NCI-H128 (cell line): ENCODE data around the gene NIT1.
A peak's percentile ranks its signal among the peaks of the same experiment; 100 is the strongest.

ENCODE experiments used
- DNase-seq: peaks from one replicate; lab custom pipeline; 2025; ENCODE audit not compliant: unreplicated experiment; lab: John Stamatoyannopoulos, UW

Gene NIT1

DNA sequence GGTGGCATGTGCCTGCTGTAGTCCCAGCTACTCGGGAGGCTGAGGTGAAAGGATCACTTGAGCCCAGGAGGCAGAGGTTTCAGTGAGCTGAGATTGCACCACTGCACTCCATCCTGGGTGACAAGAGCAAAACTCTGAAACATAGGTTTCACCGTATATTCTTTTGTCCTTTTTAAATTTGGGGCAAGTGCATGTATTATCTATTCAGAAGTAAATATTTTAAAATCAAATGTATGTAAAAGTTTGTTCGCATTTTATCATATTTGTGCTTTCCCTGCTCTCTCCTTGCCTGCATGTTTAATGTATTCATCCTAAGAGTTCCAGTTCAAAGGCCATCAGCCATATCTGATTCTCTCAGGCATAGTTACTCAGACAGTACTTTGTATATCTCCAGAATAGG lies 27.9 kb downstream of the NIT1 start:
- no peak for DNase-seq

DNA sequence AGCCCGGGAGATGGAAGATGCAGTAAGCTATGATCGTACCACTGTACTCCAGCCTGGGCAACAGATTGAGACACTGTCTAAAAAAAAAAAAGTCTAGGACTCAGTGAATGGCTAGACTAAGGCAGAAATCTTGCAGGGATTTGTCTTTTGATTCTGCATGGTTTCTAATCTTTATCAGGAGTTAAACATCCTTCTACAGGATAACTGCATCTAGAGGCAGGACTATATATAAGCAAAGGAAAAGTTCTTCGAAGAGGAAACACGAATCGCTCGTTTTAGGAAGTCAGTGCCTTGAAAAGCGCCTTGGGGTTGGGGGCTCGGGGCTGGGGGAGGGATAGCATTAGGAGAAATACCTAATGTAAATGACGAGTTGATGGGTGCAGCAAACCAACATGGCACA lies 35.3 kb downstream of the NIT1 start:
- DNase-seq: no peak

DNA sequence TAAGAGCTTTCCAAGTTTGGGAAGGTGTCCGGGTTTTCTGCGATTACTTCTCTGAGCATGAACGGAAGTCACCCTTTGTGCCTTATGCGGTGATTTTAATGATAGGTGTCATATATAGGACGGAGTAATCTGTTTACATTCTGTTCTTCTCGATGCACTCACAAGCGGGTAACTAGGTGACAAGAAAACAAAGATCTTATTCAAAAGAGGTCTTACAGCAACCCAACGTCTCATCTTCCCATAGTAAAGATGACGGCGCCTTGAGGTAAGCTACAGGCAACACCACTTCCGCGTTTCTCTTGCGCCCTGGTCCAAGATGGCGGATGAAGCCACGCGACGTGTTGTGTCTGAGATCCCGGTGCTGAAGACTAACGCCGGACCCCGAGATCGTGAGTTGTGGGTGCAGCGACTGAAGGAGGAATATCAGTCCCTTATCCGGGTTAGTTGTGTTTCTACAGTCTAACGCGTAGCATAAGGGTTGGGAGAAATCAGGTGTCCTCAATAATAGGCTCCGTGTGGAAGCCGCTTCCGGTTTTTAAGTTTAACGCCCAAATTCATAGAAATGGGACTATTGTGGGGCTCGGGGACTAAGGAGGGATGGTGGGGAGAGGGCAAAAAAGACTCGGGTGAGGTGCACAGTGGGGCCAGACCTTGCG lies 35.9 kb downstream of the NIT1 start, which contains the start of gene UFC1:
Gene UFC1, plus strand, starts transcription at position 297 of the 656 bp plus-strand sequence. Its CDS starts 20 bp downstream, at position 317.
- DNase-seq: peak; percentile 73

DNA sequence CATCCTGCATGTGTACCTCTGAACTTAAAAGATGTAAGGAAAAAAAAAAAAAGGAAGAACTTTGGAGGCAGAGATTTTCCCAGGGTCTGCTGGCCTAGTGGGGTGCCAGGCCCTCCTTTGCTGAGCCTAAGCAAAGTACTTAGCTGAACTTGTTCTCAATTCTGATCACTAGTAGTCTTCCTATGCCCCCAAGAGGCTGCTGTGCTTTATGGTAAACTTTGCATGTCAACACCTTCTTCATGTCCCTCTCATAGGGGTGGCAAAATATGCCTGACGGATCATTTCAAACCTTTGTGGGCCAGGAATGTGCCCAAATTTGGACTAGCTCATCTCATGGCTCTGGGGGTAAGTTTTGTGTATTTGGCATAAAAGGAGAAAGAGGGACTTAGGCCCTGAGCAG lies 40.0 kb downstream of the NIT1 start:
- DNase-seq: no peak

DNA sequence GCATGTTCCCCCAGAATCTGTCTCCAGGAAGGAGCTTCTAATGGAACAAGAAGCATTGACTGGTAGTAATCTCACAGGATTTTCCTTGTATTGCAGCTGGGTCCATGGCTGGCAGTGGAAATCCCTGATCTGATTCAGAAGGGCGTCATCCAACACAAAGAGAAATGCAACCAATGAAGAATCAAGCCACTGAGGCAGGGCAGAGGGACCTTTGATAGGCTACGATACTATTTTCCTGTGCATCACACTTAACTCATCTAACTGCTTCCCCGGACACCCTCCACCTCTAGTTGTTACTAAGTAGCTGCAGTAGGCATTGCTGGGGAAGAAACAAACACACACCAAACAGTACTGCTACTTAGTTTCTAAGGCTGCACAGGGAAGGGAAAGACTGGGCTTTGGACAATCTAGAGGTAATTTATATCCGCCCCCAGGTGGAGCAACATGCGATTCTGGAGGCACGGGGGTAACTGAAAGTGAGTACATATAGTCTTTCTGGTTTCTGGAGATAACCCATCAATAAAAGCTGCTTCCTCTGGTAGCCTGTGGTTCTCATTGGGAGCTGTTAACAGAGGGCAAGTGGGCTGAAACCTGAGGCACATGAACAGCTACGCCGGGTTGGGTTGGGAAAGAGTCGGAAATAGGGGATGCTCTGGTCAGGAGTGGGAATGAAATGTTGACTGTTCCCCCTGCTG lies 40.6 kb downstream of the NIT1 start:
- DNase-seq: no peak

DNA sequence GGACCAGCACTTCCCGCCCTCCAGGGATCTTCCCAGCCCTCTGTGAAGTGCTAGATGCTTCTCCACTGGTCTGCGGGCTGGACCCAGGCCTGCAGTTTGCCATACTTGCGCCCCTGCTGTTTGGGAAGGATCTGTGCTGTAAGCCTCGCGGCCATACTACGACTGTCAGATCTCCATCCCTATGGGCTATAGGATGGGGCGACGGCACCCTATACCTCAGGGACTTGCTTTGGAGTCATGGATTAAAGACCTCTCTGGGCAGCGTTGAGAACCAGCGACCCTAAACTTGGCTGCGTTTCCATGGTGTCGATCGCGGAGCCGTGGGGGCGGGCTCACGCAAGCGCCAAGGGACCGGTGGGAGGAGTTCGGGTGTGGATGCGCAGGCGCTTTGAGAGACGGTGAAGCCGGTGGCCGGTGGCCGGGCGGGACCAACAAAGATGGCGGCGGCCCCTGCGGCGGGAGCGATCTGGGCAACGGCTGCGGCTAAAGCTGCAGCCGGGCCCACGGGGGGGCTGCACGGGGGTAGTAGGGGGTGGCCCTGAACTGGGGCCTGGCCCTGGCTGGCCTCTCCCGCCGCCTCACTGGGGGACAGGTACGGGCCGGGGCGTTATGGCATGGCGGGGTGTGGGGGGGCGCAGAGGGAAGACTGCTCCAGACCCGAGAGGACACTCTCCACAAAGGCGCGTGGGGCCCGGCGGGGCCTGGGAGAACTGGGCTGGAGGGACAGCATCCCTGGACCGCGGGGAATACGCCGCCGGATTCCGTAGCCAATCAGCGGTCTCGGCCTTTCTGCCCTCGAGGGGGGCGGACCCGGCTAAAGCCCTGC lies 41.4 kb downstream of the NIT1 start, which contains the start of gene USP21:
Gene USP21, plus strand, starts transcription at position 414 of the 826 bp plus-strand sequence. CDS start 1,141 bp downstream, outside the sequence.
- DNase-seq: peak; percentile 91

DNA sequence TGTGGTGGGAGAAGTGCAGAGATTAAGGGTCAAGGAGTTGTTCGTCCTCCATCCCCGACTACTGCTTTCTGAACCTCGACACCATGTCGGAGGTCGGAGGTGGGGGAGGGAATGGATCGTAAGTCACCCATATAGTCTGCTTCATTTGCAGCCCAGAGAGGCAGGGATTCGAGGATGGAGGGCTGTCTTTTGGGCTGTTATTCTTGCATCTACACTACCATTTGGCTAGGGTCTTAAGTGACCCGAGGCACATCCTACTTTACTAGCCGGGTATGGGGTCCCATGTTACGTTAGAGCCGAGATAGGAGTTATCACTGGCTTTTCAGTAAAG lies 42.0 kb downstream of the NIT1 start:
- no peak for DNase-seq

DNA sequence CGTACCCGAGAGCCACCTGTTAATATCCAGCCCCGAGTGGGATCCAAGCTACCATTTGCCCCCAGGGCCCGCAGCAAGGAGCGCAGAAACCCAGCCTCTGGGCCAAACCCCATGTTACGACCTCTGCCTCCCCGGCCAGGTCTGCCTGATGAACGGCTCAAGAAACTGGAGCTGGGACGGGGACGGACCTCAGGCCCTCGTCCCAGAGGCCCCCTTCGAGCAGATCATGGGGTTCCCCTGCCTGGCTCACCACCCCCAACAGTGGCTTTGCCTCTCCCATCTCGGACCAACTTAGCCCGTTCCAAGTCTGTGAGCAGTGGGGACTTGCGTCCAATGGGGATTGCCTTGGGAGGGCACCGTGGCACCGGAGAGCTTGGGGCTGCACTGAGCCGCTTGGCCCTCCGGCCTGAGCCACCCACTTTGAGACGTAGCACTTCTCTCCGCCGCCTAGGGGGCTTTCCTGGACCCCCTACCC lies 42.8 kb downstream of the NIT1 start:
- no peak for DNase-seq

DNA sequence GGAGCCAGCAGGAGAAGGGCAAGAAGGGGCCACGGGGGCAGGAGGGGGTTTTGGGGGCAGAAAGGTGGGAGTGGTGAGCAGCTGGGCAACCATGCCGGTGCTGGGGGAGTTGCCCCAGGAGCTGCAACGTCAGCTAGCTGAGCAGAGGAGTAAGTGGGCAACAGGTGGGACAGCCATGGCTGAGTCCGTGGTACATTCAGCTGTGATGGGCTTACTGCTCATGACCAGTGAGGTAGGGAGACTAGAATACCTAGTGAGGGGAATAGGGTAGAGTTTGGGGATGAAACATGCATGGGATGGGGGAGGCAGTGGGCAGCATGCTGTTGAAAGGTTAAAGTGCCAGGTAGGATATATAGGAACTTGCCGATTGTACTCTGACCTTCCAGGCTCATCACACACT lies 43.7 kb downstream of the NIT1 start:
- DNase-seq: no peak

DNA sequence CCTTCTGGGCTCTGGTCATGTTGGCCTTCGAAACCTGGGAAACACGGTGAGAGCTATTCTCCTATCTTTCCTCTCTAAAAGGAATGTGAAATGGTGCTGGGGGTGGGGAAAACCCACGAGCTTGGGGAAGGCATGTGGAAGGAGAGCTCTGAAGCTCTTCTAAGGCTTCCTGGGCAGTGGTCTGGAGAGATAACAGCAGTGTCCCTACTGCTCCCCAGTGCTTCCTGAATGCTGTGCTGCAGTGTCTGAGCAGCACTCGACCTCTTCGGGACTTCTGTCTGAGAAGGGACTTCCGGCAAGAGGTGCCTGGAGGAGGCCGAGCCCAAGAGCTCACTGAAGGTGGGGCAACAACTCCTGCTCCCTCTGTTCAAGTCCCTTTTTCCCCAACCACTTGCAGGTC lies 44.1 kb downstream of the NIT1 start:
- no peak for DNase-seq

DNA sequence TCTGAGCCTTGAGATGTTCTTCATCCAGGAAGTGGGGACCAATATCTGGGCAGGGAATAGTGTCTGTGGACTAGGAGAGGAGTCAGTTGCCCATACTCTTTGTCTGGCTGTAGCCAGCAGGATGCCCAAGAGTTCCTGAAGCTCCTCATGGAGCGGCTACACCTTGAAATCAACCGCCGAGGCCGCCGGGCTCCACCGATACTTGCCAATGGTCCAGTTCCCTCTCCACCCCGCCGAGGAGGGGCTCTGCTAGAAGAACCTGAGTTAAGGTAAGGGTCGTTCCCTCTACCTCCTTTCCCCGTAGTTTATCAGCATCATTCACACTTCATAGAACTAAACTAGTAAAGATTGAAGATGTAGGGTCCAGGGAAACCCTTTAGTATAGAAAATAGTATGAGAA lies 44.9 kb downstream of the NIT1 start:
- DNase-seq: no peak

DNA sequence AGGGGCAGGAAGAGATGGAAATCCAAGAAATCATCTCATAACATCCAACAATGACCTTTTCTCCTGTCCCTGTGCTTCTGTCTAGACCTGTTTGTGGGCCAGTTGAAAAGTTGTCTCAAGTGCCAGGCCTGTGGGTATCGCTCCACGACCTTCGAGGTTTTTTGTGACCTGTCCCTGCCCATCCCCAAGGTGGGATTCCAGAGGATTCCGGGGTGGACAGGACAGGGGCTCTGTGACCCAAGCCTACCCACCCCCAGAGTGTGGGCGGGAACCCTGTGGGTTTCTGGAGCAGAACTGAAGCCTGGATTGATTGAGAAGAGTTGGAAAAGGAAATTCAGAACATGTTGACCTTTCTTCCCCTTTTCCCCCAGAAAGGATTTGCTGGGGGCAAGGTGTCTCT lies 45.9 kb downstream of the NIT1 start:
- DNase-seq: no peak

DNA sequence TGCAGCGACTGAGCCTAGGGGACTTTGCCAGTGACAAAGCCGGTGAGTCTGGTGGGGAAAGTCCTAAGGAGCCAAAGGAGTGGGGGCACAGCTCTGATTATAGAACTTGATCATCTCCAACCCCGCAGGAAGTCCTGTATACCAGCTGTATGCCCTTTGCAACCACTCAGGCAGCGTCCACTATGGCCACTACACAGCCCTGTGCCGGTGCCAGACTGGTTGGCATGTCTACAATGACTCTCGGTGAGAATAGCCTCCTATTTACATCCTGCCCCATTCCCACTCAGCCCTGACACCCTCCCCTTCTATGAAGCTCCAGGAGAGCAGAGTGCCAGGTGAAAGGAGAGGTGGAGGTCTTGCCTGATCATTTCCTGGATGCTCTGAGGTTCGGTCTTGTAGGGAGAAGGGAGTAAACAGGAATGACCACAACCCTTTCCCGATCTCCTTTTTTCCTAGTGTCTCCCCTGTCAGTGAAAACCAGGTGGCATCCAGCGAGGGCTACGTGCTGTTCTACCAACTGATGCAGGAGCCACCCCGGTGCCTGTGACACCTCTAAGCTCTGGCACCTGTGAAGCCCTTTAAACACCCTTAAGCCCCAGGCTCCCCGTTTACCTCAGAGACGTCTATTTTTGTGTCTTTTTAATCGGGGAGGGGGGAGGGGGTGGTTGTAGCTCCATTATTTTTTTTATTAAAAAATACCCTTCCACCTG lies 47.2 kb downstream of the NIT1 start:
- no peak for DNase-seq

DNA sequence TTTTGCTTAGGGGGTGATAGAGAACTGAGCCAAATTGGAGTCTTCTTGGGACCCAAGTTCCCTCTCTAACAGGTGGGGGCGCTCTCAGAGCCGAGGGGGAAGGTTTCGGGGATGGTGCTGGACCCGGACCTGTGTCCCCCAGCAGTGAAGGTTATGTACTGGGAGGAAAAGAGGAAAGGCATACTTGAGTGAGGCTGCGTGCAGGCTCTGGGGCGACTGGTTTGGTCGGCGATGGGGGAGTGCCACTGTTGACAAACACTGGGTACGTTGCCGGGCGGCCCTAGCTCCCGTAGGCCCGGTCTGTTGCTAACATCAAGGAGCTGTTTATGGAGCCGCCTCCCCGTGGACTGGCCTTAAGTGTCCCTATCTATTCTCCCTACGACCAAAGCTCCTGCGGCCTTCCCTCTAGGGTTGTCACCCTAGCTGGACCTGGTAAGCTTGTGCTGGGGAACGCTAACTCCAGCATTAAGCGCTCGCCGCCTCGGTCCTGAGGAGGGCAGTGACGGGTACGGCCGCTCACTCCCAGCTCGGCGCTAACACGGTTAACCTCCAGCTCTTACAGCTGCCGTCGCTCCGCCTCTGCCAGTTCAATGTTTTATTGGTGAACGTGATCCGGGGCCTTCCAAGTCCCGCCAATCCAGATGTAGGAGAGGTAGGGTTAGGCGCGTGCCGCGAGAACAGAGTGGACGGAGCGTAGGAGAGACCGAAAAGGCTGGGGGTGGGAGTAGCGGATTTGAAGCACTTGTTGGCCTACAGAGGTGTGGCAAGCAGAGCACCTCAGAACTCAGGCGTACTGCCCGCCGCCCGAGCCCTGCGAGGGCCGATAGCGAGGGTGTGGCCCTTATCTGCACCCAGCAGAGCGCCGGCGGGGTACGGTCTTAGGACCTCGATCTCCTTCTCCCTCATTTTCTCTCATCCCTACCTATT lies 48.1 kb downstream of the NIT1 start, which contains the start of gene PPOX:
Gene PPOX, plus strand, starts transcription at position 685 of the 927 bp plus-strand sequence. CDS start 422 bp downstream, outside the sequence.
- DNase-seq: peak; percentile 94

DNA sequence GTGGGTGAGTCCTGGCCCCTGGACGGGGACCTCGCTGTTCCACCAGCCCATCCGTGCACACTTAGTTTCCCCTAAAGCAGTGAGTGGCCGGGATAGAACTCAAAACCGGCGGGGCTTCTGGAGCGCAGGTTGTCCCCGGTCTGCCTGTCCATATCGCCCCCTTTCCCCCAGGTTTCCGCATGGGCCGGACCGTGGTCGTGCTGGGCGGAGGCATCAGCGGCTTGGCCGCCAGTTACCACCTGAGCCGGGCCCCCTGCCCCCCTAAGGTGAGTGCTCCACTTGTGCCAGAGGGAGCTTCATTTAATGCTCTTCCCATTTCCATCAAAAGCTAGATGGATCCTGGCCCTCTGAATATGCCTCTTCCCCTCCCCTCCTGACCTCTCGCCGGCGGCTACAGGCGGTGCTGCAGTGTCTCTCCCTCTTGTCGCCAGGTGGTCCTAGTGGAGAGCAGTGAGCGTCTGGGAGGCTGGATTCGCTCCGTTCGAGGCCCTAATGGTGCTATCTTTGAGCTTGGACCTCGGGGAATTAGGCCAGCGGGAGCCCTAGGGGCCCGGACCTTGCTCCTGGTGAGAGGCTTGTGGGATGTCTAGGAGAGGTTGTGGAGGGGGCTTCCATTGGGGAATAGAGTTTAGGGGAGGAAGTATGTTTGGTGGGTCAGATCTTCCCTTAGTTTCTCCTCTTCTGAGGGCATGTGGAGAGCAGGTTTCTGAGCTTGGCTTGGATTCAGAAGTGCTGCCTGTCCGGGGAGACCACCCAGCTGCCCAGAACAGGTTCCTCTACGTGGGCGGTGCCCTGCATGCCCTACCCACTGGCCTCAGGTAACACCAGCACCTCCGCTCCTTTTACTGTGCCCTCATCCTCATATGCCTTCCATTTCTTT lies 49.0 kb downstream of the NIT1 start:
- DNase-seq: no peak

DNA sequence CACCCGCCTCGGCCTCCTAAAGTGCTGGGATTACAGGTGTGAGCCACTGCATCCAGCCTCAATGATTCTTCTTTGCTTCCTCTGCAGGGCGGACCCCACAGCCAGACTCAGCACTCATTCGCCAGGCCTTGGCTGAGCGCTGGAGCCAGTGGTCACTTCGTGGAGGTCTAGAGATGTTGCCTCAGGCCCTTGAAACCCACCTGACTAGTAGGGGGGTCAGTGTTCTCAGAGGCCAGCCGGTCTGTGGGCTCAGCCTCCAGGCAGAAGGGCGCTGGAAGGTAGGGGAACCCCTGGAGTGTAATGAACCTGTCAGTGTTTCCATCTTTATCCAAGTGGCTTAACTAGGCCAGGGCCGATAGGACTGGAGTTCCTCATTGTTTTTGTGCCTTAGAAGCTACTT lies 51.0 kb downstream of the NIT1 start:
- DNase-seq: no peak
